ENCODE measurements around the gene AKT3. TPM values are rescaled to one million over a fixed set of nuclear protein-coding genes. Genes with fewer than 3 reads are reported as not detected.

AKT3 gene
- total RNA-seq, 6 donors from 2014 or later: 23.0 to 51.2 (median 46.8) TPM

DNA sequence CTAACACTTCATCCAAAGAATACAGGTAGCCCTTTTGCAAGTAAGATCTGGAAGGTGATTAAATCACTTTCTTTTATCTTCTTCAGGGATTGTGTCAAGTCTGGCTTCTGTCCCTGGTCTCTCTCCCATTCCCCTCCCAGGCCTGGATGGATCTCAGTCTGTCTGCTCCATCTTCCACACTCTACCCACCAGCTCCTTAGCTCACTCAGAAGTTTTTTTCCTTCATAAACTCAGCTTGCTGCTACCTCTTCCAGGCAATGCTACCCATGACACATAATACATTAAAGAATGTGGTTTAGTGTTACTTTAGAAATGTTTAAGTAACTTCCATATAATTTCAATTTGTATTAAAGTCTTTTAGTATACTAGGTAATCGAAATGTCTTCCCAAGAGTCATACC is 133.1 kb downstream of the AKT3 start:
- Histone ChIP-seq H3K27ac (no peak overlapping the region), H3K4me3 (no peak overlapping the region), H3K27me3 (no peaks in the 10 kb centered on the region), H3K4me1 (peaks cover 0 to 11% (median 3%) of the 10 kb centered on the region in 4 donors), H3K36me3 (no peaks in the 10 kb centered on the region), H3K9me3 (no peaks in the 10 kb centered on the region)
- WGBS, 2 donors: 89 to 92% methylated on average over 1 of the region's 1 CpG
- TF ChIP-seq, protein P1, sequence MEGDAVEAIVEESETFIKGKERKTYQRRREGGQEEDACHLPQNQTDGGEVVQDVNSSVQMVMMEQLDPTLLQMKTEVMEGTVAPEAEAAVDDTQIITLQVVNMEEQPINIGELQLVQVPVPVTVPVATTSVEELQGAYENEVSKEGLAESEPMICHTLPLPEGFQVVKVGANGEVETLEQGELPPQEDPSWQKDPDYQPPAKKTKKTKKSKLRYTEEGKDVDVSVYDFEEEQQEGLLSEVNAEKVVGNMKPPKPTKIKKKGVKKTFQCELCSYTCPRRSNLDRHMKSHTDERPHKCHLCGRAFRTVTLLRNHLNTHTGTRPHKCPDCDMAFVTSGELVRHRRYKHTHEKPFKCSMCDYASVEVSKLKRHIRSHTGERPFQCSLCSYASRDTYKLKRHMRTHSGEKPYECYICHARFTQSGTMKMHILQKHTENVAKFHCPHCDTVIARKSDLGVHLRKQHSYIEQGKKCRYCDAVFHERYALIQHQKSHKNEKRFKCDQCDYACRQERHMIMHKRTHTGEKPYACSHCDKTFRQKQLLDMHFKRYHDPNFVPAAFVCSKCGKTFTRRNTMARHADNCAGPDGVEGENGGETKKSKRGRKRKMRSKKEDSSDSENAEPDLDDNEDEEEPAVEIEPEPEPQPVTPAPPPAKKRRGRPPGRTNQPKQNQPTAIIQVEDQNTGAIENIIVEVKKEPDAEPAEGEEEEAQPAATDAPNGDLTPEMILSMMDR (IDR thresholded peaks at IDR 0.05): no peak
- TF ChIP-seq POLR2A (IDR thresholded peaks at IDR 0.05) (no peak), POLR2AphosphoS5 (IDR thresholded peaks at IDR 0.05) (no peak), EP300 (IDR thresholded peaks at IDR 0.05) (no peak)
- DNase-seq (no peak), ATAC-seq (ENCODE audit: low FRiP score in 2 of 2) (no peak)

DNA sequence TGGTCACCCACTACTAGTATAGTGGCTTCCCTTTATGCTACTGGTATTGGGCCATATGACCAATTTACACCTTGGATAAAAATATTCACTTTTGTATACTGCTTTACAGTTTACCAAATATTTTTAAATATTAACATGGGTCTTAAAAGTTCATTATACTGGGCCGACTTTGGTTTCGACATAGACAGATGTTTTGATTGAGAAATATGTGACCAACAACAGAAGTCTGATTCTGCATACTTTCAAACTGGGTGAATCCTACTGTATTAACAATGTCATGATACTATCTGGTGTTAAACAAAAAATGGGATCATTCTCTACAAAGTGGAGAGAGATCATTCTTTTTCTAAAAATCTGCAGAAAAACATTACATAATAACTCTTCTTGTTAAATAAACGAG is 134.8 kb downstream of the AKT3 start:
- TF ChIP-seq EP300 (IDR thresholded peaks at IDR 0.05): no peak
- TF ChIP-seq, protein P1 (IDR thresholded peaks at IDR 0.05): no peak
- TF ChIP-seq POLR2A (IDR thresholded peaks at IDR 0.05): no peak
- no peak for TF ChIP-seq POLR2AphosphoS5 (IDR thresholded peaks at IDR 0.05)
- H3K36me3 ChIP-seq: no peaks in the 10 kb centered on the region
- peaks cover 0 to 11% (median 3%) of the 10 kb centered on the region in 4 donors for H3K4me1 ChIP-seq
- no peaks in the 10 kb centered on the region for H3K9me3 ChIP-seq
- no peak overlapping the region for H3K27ac ChIP-seq
- no peaks in the 10 kb centered on the region for H3K27me3 ChIP-seq
- 59 to 70% methylated on average over 3 of the region's 3 CpGs for WGBS, 2 donors
- no peak for DNase-seq
- no peak for ATAC-seq (ENCODE audit: low FRiP score in 2 of 2)
- H3K4me3 ChIP-seq: no peak overlapping the region

DNA sequence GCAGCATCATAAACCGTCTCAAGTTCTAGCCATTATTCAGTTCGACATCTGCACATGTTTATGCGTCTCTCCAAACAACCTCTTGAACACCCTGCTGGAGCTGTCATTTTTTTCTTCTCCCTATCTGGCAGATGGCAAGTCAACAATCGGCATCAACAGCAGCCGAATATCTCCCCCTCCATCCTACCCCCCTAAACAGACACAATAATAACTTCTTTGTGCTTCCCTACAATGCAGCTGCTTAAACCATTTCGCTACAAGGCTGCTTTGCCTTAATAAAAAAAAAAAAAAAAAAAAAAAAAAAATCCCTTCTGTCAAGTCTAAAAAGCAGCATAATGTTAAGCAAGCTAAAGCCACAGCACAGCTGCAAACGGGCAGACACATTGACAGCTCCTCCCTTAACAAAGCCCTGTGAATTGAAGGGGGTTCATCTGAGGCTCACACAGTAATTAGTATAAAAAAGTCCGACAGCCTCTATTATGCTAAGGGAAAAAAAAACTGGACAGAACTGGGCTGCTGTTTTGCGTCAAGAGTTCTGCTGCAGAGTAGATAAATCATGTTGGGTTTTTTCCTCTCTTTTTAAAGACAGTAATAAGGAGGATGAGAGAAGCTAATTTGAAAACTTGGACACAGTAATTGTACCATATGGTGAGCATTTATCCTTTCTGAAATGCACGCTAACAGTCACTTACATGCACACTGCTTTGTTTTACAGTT is 136.4 kb downstream of the AKT3 start:
- Histone ChIP-seq H3K4me1 (peaks cover 0 to 11% (median 3%) of the 10 kb centered on the region in 4 donors), H3K4me3 (no peak overlapping the region), H3K36me3 (no peaks in the 10 kb centered on the region), H3K27ac (no peak overlapping the region), H3K9me3 (no peaks in the 10 kb centered on the region), H3K27me3 (no peaks in the 10 kb centered on the region)
- DNase-seq (no peak), ATAC-seq (ENCODE audit: low FRiP score in 2 of 2) (peak in 1 of 2 donors; percentile 49)
- TF ChIP-seq POLR2A (IDR thresholded peaks at IDR 0.05) (no peak), EP300 (IDR thresholded peaks at IDR 0.05) (no peak), POLR2AphosphoS5 (IDR thresholded peaks at IDR 0.05) (no peak)
- TF ChIP-seq, protein P1 (IDR thresholded peaks at IDR 0.05): no peak
- 45 to 53% methylated on average over 10 of the region's 10 CpGs for WGBS, 2 donors

DNA sequence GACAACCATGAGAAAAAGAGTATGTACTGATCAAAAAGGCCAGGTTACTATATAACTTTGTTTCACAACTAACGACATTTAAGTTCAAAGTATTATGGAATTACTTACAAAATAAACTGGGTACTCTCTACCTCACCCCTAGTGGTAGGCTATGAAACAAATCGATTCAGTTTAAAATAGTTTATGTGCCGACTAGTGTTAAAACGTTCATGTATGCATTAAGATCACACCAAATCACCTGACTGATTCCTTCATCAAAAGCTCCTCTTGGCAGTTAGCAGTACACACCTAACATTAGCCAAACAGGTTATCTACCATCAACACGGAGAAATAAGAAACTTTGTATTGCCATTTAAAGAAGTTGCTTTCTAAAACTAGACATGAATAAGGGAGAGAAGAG is 137.1 kb downstream of the AKT3 start:
- H3K27me3 ChIP-seq: no peaks in the 10 kb centered on the region
- no peak overlapping the region for H3K4me3 ChIP-seq
- peaks cover 0 to 11% (median 3%) of the 10 kb centered on the region in 4 donors for H3K4me1 ChIP-seq
- WGBS, 2 donors: 57% methylated on average over 5 of the region's 5 CpGs
- no peaks in the 10 kb centered on the region for H3K9me3 ChIP-seq
- no peak for ATAC-seq (ENCODE audit: low FRiP score in 2 of 2)
- no peaks in the 10 kb centered on the region for H3K36me3 ChIP-seq
- DNase-seq: no peak
- TF ChIP-seq, protein P1 (IDR thresholded peaks at IDR 0.05): peak in 1 of 6 experiments; percentile 10
- TF ChIP-seq POLR2A (IDR thresholded peaks at IDR 0.05): no peak
- no peak overlapping the region for H3K27ac ChIP-seq

DNA sequence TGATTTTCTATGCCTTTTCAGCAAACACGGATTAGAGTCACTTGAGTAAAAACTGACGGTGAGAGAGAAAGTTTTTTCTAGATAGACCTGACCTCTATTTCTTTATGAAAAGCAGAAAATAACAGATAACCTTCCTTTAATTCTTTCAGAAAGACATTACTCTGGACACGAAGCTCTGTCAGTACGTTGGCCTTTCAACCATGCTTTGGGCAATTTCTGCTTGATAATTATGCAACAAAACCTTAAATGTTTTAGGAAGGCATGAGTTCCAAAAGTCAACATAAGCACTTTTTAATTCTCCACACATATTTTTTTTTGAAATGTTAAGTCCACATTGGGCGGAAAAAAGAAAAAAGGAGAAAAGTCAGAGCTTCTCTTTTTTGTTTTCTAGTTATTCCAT is 137.8 kb downstream of the AKT3 start:
- WGBS, 2 donors: 84 to 87% methylated on average over 5 of the region's 5 CpGs
- peaks cover 0 to 11% (median 3%) of the 10 kb centered on the region in 4 donors for H3K4me1 ChIP-seq
- no peak overlapping the region for H3K4me3 ChIP-seq
- no peaks in the 10 kb centered on the region for H3K36me3 ChIP-seq
- DNase-seq (no peak), ATAC-seq (ENCODE audit: low FRiP score in 2 of 2) (no peak)
- TF ChIP-seq, protein P1 (IDR thresholded peaks at IDR 0.05): no peak
- TF ChIP-seq POLR2AphosphoS5 (IDR thresholded peaks at IDR 0.05): no peak
- no peak for TF ChIP-seq EP300 (IDR thresholded peaks at IDR 0.05)
- TF ChIP-seq POLR2A (IDR thresholded peaks at IDR 0.05): no peak
- H3K27ac ChIP-seq: no peak overlapping the region
- no peaks in the 10 kb centered on the region for H3K9me3 ChIP-seq
- H3K27me3 ChIP-seq: no peaks in the 10 kb centered on the region

All from upper lobe of left lung (tissue), 6 donors.